ENCODE data around the gene HOXB8. TPM values are rescaled to one million over a fixed set of nuclear protein-coding genes. Genes with fewer than 3 reads are reported as not detected.

The HOXB8 gene
- total RNA-seq, 4 donors from 2014 or later = 0.75 TPM; not detected in 3

- TF ChIP-seq CTCF (IDR thresholded peaks at IDR 0.05; ENCODE audit: low read depth) = no peak
Measured at GRCh38 chr17:48598736-48599135, 16.4 kb downstream of the HOXB8 start.

- no peak for TF ChIP-seq CTCF (IDR thresholded peaks at IDR 0.05; ENCODE audit: low read depth)
Measured at GRCh38 chr17:48597778-48598631, 17.1 kb downstream of the HOXB8 start.

- TF ChIP-seq CTCF (IDR thresholded peaks at IDR 0.05; ENCODE audit: low read depth) = no peak
Measured at GRCh38 chr17:48597528-48597777, 17.6 kb downstream of the HOXB8 start.

GRCh38 chr17:48596735-48597527, 18.2 kb downstream of the HOXB8 start:
- no peak for TF ChIP-seq CTCF (IDR thresholded peaks at IDR 0.05; ENCODE audit: low read depth)

- TF ChIP-seq CTCF (IDR thresholded peaks at IDR 0.05; ENCODE audit: low read depth) = no peak
Measured at GRCh38 chr17:48596000-48596734, 18.9 kb downstream of the HOXB8 start.

GRCh38 chr17:48595278-48595999, 19.7 kb downstream of the HOXB8 start:
- TF ChIP-seq CTCF (IDR thresholded peaks at IDR 0.05; ENCODE audit: low read depth) = no peak
